A673 (cell line): ENCODE data around the gene TMOD2. TPM values are rescaled to one million over a fixed set of nuclear protein-coding genes. Genes with fewer than 3 reads are reported as not detected.
A peak's percentile ranks its signal among the peaks of the same experiment; 100 is the strongest.

Source experiments
- BruUV-seq: library from RNA; stranded (reverse); fragments of 400-500 nt; replicated peaks from 2 replicates; lab custom pipeline; 2021; lab: Mats Ljungman, UMichigan
- CTCF ChIA-PET: fragments of 300-600 bp; sonication (Branson Sonifier 250); formaldehyde crosslinking; loops from one replicate; lab custom pipeline; 2022; ENCODE audit warnings: antibody characterized with exemption; lab: Charles Lee
- POLR2A ChIA-PET: fragments of 300-600 bp; sonication (Branson Sonifier 250); formaldehyde crosslinking; loops from one replicate; lab custom pipeline; 2022; ENCODE audit warnings: antibody characterized with exemption; ENCODE audit not compliant: low non-redundant PET; lab: Charles Lee
- DNase-seq: peaks from one replicate; pipeline ENCODE4 v3.0.0-alpha.2; 2015; ENCODE audit warnings: low spot score
- H3K27ac ChIP-seq: fragments of 200-600 bp; sonication (generic); 2 replicates; pipeline ENCODE4 v1.5.1; 2016; ENCODE audit warnings: mixed run types, low read depth, mild to moderate bottlenecking, mixed read lengths, antibody characterized with exemption, low read length; ENCODE audit not compliant: poor library complexity, severe bottlenecking
- H3K27me3 ChIP-seq: fragments of 200-600 bp; sonication (generic); replicated peaks from 2 replicates; pipeline ENCODE4 v1.6.1; 2017; ENCODE audit warnings: mixed run types, low read depth, mild to moderate bottlenecking, mixed read lengths, antibody characterized with exemption, low read length; ENCODE audit not compliant: insufficient read depth, poor library complexity
- H3K36me3 ChIP-seq: fragments of 200-600 bp; sonication (generic); 2 replicates; pipeline ENCODE4 v1.6.1; 2016; ENCODE audit warnings: mixed run types, mild to moderate bottlenecking, mixed read lengths, antibody characterized with exemption, low read length; ENCODE audit not compliant: insufficient read depth, poor library complexity, severe bottlenecking
- H3K4me1 ChIP-seq: fragments of 200-600 bp; sonication (generic); 2 replicates; pipeline ENCODE4 v1.6.1; 2017; ENCODE audit warnings: mixed run types, mild to moderate bottlenecking, mixed read lengths, antibody characterized with exemption, low read length; ENCODE audit not compliant: insufficient read depth, poor library complexity, severe bottlenecking
- H3K4me3 ChIP-seq: fragments of 200-600 bp; sonication (generic); 2 replicates; pipeline ENCODE4 v1.5.1; 2016; ENCODE audit warnings: low read depth, mixed run types, mild to moderate bottlenecking, mixed read lengths, low read length; ENCODE audit not compliant: poor library complexity, severe bottlenecking
- H3K9me3 ChIP-seq: fragments of 200-600 bp; sonication (generic); 2 replicates; pipeline ENCODE4 v1.6.1; 2016; ENCODE audit warnings: mixed run types, low read depth, mild to moderate bottlenecking, mixed read lengths, antibody characterized with exemption, low read length; ENCODE audit not compliant: poor library complexity, severe bottlenecking
- CTCF ChIP-seq: fragments of 300-800, 200-600 bp; sonication (generic); conservative IDR thresholded peaks from 2 replicates; pipeline ENCODE4 v1.5.1; 2017; ENCODE audit warnings: low read depth, mild to moderate bottlenecking, antibody characterized with exemption, low read length, moderate library complexity, mixed read lengths
- EZH2 ChIP-seq: fragments of 200-600 bp; sonication (generic); IDR thresholded peaks from 2 replicates; pipeline ENCODE4 v1.6.1; 2017; ENCODE audit warnings: borderline replicate concordance, low read depth, mild to moderate bottlenecking, mixed read lengths, antibody characterized with exemption, low read length; ENCODE audit not compliant: poor library complexity, severe bottlenecking
- intact Hi-C: fragments of 100-400 bp; cut with micrococcal nuclease; formaldehyde crosslinking; loops from one replicate; pipeline ENCODE4 v1.10.0; 2022; ENCODE audit not compliant: unreplicated experiment
- total RNA-seq: library from RNA; stranded (reverse); gene quantifications from 2 replicates; pipeline ENCODE4 v1.2.3, GENCODE V29; 2021

Gene TMOD2
- total RNA-seq, 1 experiment from 2014 or later, result 0.67 TPM

- TF ChIP-seq CTCF (no peak), EZH2 (no peak)
- H3K4me3 ChIP-seq, result no peak overlapping the region
- intact Hi-C loops, result no loop called here
- ChIA-PET POLR2A (no interaction called here), CTCF (no interaction called here)
- H3K27ac ChIP-seq, result no peak overlapping the region
- H3K27me3 ChIP-seq, result no peaks in the 10 kb centered on the region
- no peaks in the 10 kb centered on the region for H3K9me3 ChIP-seq
- H3K36me3 ChIP-seq, result peaks cover 18% of the 10 kb centered on the region
- no peak for DNase-seq
- H3K4me1 ChIP-seq, result peaks cover 26% of the 10 kb centered on the region
- BruUV-seq, result TSS peak; percentile 17
These were observed 111.7 kb downstream of the TMOD2 start for GRCh38 chr15:51863131-51863530.

GRCh38 chr15:51864408-51865056 lies 113.1 kb downstream of the TMOD2 start:
- no peak overlapping the region for H3K4me3 ChIP-seq
- H3K9me3 ChIP-seq, result no peaks in the 10 kb centered on the region
- no peak overlapping the region for H3K27ac ChIP-seq
- peaks cover 36% of the 10 kb centered on the region for H3K4me1 ChIP-seq
- no peak for DNase-seq
- BruUV-seq, result no TSS peak
- TF ChIP-seq EZH2 (no peak), CTCF (no peak)
- CTCF ChIA-PET, result no interaction called here
- POLR2A ChIA-PET, result no interaction called here
- no peaks in the 10 kb centered on the region for H3K27me3 ChIP-seq
- intact Hi-C loops, result no loop called here
- H3K36me3 ChIP-seq, result peaks cover 18% of the 10 kb centered on the region

- POLR2A ChIA-PET, result no interaction called here
- BruUV-seq, result no TSS peak
- CTCF ChIA-PET, result no interaction called here
- Histone ChIP-seq H3K9me3 (peaks cover 3% of the 10 kb centered on the region), H3K27me3 (no peaks in the 10 kb centered on the region), H3K4me3 (no peak overlapping the region), H3K27ac (no peak overlapping the region), H3K36me3 (peaks cover 20% of the 10 kb centered on the region), H3K4me1 (peaks cover 36% of the 10 kb centered on the region)
- DNase-seq, result no peak
- intact Hi-C loops, result no loop called here
- TF ChIP-seq EZH2 (no peak), CTCF (no peak)
These were observed 113.9 kb downstream of the TMOD2 start for GRCh38 chr15:51865317-51865716.

Other genes starting within 250 kb of the TMOD2 start
- 23.2 and 23.7 TPM in 2 replicates for gene DMXL2, start 128.8 kb upstream of the TMOD2 start, total RNA-seq
- 0.21 and 0.22 TPM in 2 replicates for gene SCG3, start 70.1 kb upstream of the TMOD2 start, total RNA-seq
- gene LYSMD2, start 13.9 kb upstream of the TMOD2 start, total RNA-seq, result 2.9 and 3.7 TPM in 2 replicates
- gene TMOD3, start 78.1 kb downstream of the TMOD2 start, total RNA-seq, result 66.6 and 70.2 TPM in 2 replicates
- gene LEO1, start 220.2 kb downstream of the TMOD2 start, total RNA-seq, result 37.5 and 40.0 TPM in 2 replicates